ENCODE measurements around the gene SUGCT.

The SUGCT gene

GRCh38 chr7:40810274-40810673 lies 675.5 kb downstream of the SUGCT start:
- in situ Hi-C loops (cut with HindIII; ENCODE audit: low sequenced_read_pairs) = no loop called here
- no peak overlapping the region for H3K4me3 ChIP-seq (ENCODE audit: low read depth, low read length)
- no peak for DNase-seq (ENCODE audit: low read depth)
- no peak for TF ChIP-seq CTCF (IDR thresholded peaks at IDR 0.05; ENCODE audit: low read depth, low read length, missing control alignments)

- TF ChIP-seq CTCF (IDR thresholded peaks at IDR 0.05; ENCODE audit: low read depth, low read length, missing control alignments) = no peak
- in situ Hi-C loops (cut with HindIII; ENCODE audit: low sequenced_read_pairs) = no loop called here
- H3K4me3 ChIP-seq (ENCODE audit: low read depth, low read length) = no peak overlapping the region
- DNase-seq (ENCODE audit: low read depth) = no peak
These were observed 676.9 kb downstream of the SUGCT start for GRCh38 chr7:40811666-40812065.

- H3K4me3 ChIP-seq (ENCODE audit: low read depth, low read length) = no peak overlapping the region
- in situ Hi-C loops (cut with HindIII; ENCODE audit: low sequenced_read_pairs) = no loop called here
- TF ChIP-seq CTCF (IDR thresholded peaks at IDR 0.05; ENCODE audit: low read depth, low read length, missing control alignments) = no peak
These were observed 680.2 kb downstream of the SUGCT start for GRCh38 chr7:40815022-40815421.

GRCh38 chr7:40815512-40815911 lies 680.7 kb downstream of the SUGCT start:
- in situ Hi-C loops (cut with HindIII; ENCODE audit: low sequenced_read_pairs) = no loop called here
- H3K4me3 ChIP-seq (ENCODE audit: low read depth, low read length) = no peak overlapping the region
- no peak for DNase-seq (ENCODE audit: low read depth)
- TF ChIP-seq CTCF (IDR thresholded peaks at IDR 0.05; ENCODE audit: low read depth, low read length, missing control alignments) = no peak

More at GRCh38 chr7:40815022-40815421, 680.2 kb downstream of the SUGCT start:
- DNase-seq (ENCODE audit: low read depth) = no peak

- TF ChIP-seq CTCF (IDR thresholded peaks at IDR 0.05; ENCODE audit: low read depth, low read length, missing control alignments) = no peak
- in situ Hi-C loops (cut with HindIII; ENCODE audit: low sequenced_read_pairs) = no loop called here
- DNase-seq (ENCODE audit: low read depth) = no peak
- no peak overlapping the region for H3K4me3 ChIP-seq (ENCODE audit: low read depth, low read length)
These were observed 688.1 kb downstream of the SUGCT start for GRCh38 chr7:40822861-40823260.

GRCh38 chr7:40824461-40824860 lies 689.7 kb downstream of the SUGCT start:
- in situ Hi-C loops (cut with HindIII; ENCODE audit: low sequenced_read_pairs) = no loop called here
- DNase-seq (ENCODE audit: low read depth) = no peak
- H3K4me3 ChIP-seq (ENCODE audit: low read depth, low read length) = no peak overlapping the region
- TF ChIP-seq CTCF (IDR thresholded peaks at IDR 0.05; ENCODE audit: low read depth, low read length, missing control alignments) = no peak

All from astrocyte of the cerebellum (primary cell).